Cardiac septum (tissue), 1 donor: ENCODE results near the gene TRMT112. TPM values are rescaled to one million over a fixed set of nuclear protein-coding genes. Genes with fewer than 3 reads are reported as not detected.

Source experiments
- DNase-seq: peaks from one replicate; pipeline ENCODE4 v3.0.0-alpha.2; 2020; ENCODE audit warnings: low spot score
- intact Hi-C: fragments of 100-400 bp; cut with DNase I; formaldehyde crosslinking; loops from one replicate; pipeline ENCODE4 v1.14.0; 2022
- total RNA-seq: library from RNA; stranded (reverse); fragmentation: NEBNext Ultra II Directional; extraction: Animal tissue kit (Norgen Biotek cat#: 25700); gene quantifications from one replicate; pipeline ENCODE4 v1.2.1, GENCODE V29; 2021
- donor health status: DM: no; HTN: no; CAD: no.

Gene TRMT112
- total RNA-seq, 1 donor from 2014 or later: 75.1 TPM

DNA sequence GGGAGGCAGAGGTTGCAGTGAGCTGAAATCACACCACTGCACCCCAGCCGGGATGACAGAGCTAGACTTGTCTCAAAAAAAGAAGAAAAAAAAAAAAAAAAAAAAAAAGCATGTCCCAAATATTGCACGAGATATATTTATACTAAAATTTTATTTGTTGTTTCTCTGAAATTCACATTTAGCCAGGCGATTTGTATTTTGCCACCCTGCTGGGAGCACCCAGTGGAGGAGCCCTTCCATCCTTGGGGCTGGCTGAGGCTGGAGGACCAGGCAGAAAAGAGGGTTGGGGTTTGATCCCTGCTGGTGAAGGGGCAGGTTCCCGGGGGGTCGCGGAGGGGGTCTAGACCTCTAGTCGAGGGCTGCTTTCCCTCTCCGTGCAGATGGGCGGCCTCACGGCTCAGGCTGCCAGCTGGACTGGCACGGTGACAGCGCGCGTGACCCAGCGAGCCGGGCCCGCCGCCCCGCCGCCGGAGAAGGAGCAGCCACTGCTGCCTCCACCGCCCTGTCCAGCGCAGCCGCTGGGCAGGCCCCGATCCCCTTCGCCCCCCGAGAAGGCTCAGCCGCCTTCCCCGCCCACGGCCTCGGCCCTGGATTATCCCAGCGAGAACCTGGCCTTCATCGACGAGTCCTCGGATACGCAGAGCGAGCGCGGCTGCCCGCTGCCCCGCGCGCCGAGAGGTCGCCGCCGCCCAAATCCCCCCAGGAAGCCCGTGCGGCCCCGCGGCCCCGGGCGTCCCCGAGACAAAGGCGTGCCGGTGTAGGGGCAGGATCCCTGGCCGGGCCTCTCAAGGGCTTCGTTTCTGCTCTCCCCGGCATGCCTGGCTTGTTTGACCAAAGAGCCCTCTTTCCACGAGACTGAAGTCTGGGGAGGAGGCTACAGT lies 18.2 kb downstream of the TRMT112 start:
- no peak for DNase-seq
- intact Hi-C loops: no loop called here

DNA sequence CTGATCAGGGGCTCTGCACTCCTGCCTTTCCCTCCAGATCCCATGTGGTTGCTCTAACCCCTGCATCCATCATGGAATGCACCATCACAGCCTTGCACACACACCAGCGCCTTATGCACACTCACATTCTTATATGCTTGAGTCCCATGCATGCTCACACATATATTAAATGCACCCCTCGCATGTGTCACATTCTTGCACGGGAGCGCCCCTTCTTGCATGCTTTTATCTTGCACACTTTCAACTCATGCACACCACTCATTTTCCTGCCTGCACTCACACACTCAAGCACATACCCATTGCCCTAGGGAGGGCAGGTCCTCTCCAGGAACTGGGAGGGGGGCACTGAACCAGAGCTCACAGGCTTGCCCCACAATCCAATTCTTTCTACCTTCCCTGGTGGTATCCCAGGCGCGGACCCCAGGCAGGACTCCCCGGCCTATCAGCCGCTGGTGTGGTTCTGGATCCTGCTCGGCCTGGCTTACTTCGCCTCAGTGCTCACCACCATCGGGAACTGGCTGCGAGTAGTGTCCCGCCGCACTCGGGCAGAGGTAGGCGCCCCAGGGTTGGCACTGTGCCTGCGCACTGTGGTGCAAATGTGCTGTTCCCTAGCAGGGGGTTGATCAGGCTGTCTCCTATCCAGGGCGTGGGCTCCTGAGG lies 19.5 kb downstream of the TRMT112 start:
- intact Hi-C loops: no loop called here
- DNase-seq: no peak

DNA sequence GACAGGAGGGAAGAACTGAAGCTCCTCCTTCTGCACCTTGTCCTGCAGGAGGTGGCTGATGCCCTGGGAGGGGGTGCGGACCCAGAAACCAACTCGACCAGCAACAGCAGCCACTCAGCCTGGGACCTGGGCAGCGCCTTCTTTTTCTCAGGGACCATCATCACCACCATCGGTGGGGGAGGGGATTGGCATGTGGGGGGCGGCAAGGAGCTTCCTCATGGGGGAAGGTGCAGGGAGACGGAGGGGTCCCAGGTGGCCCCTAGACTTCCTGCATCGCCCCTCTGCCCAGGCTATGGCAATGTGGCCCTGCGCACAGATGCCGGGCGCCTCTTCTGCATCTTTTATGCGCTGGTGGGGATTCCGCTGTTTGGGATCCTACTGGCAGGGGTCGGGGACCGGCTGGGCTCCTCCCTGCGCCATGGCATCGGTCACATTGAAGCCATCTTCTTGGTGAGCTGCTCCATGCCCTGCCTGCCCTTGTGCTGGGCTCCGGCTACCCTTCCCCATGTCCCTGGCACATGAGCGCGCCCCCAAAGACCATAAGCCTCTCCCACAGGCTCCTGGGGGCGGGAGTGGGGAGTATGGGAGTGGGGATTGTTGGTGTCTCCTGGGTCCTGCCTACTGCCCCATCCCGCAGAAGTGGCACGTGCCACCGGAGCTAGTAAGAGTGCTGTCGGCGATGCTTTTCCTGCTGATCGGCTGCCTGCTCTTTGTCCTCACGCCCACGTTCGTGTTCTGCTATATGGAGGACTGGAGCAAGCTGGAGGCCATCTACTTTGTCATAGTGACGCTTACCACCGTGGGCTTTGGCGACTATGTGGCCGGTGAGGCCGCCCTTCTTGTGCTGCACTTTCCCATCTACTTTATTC lies 20.3 kb downstream of the TRMT112 start:
- DNase-seq: no peak

DNA sequence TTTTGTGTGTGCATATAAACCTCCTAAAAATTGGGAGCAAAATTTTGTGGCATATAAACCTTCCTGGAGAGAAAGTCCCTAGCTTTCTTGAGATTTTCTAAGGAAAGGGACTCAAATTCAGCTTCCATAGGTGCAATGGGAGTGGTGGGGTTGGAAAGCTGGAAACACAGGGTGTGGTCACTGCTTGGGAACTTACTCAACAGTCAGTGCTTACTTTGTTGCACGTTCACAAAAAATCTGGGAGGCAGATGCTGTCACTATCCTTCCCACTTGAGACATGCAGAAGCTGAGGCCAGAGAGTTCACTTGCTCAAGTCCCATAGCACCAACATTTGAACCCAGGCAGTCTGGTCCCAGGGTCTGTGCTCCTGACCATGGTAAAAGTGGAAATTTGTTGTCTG lies 21.1 kb downstream of the TRMT112 start:
- intact Hi-C loops: no loop called here
- DNase-seq: no peak

More for the DNA sequence above, 20.3 kb downstream of the TRMT112 start:
- intact Hi-C loops: no loop called here

DNA sequence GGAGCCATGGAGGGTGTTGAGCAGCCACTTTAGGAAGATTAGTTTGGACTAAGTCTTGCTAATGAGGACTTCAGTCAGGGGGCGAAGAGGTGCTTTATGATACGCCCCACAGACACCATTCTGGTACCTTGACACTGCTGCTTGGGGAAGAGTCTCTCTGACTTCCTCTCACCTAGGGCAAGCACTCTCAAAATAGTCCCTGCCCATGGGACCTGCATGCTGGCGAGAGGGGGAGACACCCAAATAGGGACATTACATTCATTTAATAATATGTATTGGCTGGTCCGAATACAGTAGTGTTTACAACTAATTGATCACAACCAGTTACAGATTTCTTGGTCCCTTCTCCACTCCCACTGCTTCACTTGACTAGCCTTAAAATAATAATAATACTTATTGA lies 21.6 kb downstream of the TRMT112 start:
- no peak for DNase-seq
- intact Hi-C loops: no loop called here

DNA sequence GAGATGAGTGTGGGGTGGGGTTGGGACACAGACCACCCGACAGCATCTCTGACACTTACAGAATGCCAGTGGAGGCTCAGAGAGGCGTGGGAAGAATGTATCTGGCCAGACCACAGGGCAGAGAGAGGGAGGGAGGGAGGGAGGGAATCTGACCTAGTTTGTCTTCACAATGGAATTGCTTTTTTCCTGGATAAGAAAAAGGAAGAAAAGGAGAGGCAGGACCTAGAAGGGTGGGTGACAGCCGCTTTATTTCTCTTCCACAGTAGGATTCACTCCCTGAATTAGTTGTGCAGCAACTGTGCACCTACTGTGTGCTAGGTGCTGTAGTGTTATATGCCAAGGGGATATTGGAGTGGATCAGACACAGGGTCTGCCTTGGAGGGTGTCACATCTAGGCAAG lies 22.6 kb downstream of the TRMT112 start:
- intact Hi-C loops: no loop called here
- no peak for DNase-seq

DNA sequence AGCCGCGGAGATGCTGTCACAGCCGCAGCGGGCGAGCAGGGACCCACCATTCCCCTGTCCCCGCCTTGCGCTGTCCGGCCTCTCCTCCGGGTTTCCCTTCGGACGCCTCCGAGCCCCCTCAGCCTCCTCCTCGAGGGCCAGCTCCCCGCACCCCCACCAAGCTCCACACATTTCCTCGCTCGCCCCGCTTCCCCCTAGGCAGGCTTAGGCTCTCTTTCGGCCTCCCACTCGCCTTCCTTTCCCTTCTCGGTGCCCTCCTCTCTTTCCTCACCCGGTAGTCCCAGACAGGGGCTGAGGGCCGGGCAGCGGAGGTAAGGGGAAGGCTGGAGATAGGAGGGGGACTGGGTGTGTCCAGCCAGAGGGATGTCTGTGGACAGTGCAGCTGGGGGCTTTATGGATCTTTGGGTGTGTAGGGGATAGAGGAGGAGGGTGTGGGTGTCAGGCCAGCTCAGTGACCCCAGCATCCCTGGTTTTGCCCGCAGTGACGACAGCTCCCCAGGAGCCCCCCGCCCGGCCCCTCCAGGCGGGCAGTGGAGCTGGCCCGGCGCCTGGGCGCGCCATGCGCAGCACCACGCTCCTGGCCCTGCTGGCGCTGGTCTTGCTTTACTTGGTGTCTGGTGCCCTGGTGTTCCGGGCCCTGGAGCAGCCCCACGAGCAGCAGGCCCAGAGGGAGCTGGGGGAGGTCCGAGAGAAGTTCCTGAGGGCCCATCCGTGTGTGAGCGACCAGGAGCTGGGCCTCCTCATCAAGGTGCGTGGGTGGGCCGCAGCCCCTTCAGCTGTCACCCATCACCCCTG lies 24.7 kb downstream of the TRMT112 start:
- no peak for DNase-seq
- intact Hi-C loops: no loop called here

DNA sequence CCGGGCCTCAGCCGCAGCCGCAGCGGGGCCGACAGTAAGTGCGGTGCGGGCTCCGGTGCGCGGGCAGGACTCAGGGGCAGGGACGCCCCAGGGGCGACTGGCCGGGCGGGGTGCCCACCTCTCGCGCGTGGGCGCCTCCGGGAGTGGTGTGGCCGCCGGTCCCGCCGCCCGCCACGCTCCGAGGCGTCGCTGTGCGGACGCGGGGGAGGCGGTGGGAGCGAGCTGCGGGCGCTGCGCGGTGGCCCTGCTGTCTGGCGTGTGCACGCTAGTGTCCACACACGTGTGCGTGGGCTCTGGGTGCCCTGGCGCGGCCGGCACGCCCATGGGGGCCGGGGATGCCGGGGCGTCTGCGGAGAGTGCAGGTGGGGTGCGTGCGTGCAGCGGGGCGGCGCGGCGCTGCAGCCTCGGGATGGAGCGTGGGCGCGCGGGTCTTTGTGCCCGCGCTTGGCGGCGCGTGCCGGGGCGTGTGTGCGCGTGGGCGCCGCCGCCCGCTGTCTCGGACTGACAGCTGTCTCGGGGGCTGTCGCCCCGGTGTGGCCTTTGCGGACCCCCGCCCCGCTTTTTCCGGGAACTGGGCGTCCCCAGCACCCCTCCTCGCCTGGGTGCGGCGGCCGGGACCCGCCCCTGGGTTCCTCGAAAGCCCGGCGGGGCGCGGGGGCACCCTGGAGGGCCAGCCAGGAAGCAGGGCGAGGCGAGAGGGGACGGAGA lies 25.5 kb downstream of the TRMT112 start:
- DNase-seq: no peak
- intact Hi-C loops: no loop called here

DNA sequence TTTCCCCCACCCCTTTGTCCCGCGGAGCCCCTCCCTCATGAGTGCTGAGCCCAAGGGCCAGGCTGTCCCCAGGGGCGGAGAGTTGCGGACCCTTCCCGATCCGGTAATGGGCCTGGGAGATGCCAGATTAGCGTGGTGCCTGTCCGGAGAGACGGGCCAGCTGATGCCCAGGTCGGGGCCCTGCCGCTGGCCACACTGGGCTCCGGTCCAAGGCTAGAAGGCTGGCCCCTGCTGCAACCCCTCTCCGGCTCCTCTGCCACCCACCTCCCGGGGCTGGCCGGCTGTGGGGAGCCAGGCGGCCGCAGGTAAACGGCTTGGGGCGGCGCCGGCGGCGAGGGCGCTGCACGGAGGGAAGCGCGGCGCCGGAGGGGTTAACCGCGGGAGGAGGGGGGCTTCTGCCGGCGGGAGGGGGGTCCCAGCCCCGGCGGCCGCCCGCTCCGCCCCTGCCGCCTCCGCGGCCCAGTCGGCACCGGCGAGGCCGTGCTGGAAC lies 26.1 kb downstream of the TRMT112 start, which contains the start of gene KCNK4:
TSS of gene KCNK4 (plus strand) at position 41 of the 490 bp plus-strand sequence. CDS start 1,717 bp downstream, outside the sequence.
- DNase-seq: no peak

DNA sequence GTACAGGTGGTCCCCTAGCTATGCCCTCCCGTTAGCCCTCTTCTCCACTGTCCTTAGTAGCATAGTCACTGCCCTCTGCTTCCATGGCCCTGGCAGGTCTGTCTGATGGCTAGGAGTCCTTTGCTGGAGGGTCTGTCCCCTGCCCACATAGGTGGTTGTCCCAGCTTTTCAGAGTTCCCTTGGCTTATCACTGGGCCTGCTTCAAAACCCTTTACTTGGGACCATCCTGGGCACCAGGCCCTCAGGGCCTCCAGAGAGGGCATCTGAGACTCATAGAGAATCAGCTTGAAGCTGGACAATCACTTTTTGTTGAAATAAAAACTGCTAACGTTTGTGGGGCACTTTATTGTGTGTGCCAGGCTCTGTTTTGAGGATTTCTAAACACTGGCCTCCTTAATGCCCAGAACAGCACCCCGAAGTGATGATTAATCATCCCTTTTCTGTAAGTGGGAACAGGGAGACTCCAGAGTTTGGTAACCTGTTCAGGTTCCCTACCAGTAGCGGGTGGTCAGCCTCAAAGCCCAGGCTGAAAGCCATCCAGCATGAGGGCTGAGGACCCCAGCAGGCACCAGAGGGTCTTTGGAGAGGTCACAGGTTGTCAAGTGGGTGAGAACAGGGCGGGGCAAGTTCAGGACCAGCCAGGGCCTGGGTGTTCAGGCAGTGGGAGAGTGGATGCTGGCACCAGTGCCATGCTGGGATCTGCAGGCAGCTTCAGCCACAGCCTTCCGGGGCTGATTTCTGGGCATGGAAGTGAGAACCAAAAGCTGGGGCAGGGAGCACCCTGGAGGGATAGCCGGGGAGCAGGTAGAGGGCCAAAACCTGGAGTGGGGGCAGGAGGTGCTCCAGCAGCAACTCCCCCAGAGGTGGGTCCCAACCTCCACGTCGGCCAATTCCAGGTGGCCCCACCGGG lies 26.8 kb downstream of the TRMT112 start:
- intact Hi-C loops: no loop called here
- DNase-seq: no peak

More for the DNA sequence above, 26.1 kb downstream of the TRMT112 start, which contains the start of gene KCNK4:
- intact Hi-C loops: no loop called here

DNA sequence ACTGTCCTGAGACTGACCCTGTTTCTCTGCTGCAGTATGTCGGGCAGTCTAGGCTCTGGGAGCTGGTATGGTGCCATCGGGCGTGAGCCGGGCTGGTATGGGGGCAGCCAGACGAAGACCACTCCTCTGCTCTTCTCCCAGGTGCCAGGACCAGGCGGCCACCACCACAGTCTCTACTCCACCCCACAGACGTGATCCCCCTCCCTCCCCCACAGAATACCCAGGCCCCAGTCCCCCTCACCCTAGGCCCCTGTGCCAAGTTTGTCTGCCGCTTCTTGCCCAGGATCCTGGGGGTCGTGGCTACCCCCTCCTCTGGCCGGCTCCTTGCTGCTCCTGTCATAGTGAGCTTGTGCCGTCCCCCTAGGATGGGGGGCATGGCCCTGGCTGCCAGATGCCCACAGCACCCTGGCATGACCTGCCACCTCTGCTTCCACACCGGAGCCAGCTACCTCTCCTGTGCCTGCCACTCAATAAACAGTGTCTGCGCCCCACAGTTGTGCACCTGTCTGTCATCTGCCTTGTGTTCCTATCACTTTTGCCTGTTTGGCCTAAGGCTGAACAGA lies 28.3 kb downstream of the TRMT112 start:
- intact Hi-C loops: no loop called here
- no peak for DNase-seq

DNA sequence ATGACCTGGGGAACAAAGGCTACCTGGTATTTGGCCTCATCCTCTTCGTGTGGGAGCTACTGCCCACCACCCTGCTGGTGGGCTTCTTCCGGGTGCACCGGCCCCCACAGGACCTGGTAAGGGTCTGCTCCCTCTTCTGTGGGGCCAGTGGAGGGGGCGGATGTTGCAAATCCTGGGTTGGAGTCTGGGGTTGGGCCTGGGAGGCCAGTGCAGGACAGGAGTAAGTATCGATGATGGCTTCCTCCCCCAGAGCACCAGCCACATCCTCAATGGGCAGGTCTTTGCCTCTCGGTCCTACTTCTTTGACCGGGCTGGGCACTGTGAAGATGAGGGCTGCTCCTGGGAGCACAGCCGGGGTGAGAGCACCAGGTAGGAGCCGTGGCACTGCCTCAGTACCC lies 29.0 kb downstream of the TRMT112 start:
- no peak for DNase-seq
- intact Hi-C loops: no loop called here

DNA sequence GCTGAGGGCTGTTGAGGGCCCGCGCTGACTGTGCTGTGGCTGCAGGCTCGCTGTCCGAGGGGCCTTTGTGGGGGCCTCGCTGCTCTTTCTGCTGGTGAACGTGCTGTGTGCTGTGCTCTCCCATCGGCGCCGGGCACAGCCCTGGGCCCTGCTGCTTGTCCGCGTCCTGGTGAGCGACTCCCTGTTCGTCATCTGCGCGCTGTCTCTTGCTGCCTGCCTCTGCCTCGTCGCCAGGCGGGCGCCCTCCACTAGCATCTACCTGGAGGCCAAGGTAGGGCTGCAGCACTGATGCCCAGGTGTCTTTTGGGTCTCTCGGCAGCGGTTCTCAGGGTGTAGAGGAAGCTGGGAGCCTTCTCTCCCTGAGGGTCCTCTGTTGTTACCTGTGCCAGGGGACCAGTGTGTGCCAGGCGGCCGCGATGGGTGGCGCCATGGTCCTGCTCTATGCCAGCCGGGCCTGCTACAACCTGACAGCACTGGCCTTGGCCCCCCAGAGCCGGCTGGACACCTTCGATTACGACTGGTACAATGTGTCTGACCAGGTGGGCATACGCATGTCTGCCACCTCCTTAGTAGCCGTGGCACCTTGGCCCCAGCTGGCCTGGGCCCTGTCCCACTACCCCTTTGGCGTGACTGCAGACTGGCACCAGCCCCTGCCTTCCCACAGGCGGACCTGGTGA lies 29.5 kb downstream of the TRMT112 start:
- DNase-seq: no peak
- intact Hi-C loops: no loop called here

DNA sequence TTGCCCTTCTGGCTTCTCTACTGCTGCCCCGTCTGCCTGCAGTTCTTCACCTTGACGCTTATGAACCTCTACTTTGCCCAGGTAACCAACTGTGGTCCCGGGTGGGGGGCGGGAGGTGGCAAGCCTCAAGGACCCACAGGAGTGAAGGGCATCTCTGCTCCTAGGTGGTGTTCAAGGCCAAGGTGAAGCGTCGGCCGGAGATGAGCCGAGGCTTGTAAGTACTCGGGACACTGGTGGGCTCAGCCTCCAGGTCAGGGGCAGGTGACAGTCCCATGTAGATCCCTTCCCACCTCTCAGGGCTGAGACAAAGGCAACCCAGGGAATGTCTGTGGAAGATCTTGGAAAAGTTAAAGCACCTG lies 30.6 kb downstream of the TRMT112 start:
- DNase-seq: no peak
- intact Hi-C loops: no loop called here

DNA sequence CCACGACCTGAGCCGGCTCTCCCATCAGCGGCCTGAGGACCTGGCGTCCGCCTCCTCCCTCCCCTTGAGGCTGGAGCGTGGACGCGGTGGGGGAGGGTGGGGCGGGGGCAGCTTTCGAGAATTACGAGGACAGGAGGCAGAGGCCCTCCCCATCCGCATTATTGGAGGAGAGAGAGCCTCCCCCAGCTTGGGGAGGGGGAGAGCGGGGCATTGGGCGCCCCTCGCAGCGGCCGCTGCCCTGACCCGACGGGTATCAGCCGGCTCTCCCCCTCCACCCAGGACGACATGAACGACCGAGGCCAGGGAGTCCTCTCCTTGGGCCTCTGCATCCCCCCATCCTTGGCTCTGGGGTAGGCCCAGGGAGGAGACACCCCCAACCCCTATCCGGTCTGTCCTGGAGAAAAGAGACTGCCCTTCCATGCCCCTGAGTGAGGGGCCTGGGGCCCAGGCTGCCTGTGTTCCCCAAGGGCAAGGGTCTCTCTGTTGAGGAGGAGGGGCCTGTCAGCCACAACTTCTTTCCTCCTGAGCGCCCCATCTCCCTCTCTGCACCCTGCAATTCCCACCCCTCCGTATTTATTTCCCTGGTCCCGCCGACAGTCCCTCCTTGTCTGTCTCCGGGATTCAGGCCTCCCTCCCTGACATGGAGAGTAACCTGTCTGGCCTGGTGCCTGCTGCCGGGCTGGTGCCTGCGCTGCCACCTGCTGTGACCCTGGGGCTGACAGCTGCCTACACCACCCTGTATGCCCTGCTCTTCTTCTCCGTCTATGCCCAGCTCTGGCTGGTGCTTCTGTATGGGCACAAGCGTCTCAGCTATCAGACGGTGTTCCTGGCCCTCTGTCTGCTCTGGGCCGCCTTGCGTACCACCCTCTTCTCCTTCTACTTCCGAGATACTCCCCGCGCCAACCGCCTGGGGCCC lies 31.2 kb downstream of the TRMT112 start:
- intact Hi-C loops: loop anchor here (1.0 to 2.0 kb wide), 2 partner anchors 16 to 19 kb away; partner anchors contain the start of gene ESRRA
- DNase-seq: no peak
